HG02588 (cell line): ENCODE measurements around the gene RAP1GAP.

Experiments used
- ATAC-seq: cut with Tn5 transposase; IDR thresholded peaks from one replicate; pipeline ENCODE4 v1.9.1; 2021; ENCODE audit warnings: mild to moderate bottlenecking, moderate library complexity; ENCODE audit not compliant: unreplicated experiment

The RAP1GAP gene

DNA sequence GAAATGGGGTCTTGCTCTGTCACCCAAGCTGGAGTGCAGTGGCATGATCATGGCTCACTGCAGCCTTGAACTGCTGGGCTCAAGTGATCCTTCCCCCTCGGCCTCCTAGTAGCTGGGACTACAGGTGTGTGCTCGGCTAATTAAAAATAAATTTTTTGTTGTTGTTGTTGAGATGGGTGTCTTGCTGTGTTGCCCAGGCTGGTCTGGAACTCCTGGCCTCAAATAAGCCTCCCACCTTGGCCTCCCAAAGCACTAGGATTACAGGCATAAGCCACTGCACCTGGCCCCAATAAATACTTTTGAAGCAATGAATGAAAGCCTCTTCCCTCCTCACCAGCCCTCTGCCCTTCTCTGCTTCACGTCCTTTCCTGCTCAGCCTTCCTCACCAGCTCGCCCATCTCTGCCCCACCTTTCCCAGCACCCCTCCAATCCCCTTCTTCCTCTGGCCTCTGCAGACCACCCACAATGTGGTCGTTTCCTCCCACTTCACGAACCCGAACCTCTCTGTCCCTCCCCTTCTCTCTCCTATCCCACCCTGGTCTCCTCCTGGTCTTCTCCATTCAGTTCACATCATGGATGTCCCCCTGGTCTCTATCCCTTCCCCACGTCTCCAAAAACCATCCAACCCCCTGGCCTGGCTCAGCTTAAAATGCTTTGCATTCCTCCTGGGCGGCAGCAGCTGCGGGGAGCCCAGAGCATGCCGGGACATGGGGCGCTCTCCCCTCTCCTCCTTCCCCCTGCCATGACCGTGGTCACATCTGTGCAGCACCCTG lies 38.4 kb downstream of the RAP1GAP start:
- ATAC-seq, result no peak

DNA sequence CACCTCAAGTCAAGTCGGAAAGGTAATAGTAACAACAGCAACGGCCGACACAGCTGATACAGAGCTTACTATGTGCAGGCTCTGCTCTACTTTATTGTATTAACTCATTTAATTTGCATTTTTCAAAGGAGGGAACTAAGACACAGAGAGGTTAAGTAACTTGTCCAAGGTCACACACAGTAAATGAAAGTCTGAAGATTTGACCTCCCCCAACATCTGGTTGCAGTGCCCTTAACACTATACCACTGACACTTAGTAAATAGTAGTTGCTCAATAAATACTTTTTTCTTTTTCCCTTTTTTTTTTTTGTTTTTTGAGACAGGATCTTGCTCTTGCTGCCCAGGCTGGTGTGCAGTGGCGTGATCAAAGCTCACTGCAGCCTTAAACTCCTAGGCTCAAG lies 39.2 kb downstream of the RAP1GAP start:
- no peak for ATAC-seq

DNA sequence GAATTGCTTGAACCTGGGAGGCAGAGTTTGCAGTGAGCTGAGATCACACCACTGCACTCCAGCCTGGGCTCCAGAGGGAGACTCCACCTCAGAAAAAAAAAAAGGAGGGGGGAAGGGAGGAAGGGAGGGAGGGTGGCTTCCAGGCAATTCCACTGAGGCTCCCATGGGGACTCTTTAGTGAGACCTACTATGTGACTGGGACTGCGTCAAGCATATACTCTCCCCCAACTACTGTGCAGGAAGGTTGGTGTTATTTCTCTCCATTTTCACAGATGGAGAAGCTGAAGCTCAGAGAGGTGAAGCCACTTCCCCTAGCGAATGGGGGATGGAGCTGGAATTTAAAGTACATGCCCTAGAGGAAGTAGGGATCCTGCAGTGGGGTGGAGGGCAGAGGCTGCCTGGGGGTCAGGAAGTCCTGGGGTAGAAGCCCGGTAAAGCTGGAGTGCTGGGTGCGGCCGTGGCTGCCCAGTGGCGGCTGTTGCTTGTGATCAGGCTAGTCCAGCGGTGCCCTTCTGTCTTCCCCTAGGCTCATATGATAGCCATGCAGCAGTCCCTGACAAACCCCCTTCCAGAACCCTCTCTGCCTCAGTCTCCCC lies 40.3 kb downstream of the RAP1GAP start:
- ATAC-seq, result no peak

GRCh38 chr1:21626921-21627339 lies 42.2 kb downstream of the RAP1GAP start:
- ATAC-seq, result no peak

DNA sequence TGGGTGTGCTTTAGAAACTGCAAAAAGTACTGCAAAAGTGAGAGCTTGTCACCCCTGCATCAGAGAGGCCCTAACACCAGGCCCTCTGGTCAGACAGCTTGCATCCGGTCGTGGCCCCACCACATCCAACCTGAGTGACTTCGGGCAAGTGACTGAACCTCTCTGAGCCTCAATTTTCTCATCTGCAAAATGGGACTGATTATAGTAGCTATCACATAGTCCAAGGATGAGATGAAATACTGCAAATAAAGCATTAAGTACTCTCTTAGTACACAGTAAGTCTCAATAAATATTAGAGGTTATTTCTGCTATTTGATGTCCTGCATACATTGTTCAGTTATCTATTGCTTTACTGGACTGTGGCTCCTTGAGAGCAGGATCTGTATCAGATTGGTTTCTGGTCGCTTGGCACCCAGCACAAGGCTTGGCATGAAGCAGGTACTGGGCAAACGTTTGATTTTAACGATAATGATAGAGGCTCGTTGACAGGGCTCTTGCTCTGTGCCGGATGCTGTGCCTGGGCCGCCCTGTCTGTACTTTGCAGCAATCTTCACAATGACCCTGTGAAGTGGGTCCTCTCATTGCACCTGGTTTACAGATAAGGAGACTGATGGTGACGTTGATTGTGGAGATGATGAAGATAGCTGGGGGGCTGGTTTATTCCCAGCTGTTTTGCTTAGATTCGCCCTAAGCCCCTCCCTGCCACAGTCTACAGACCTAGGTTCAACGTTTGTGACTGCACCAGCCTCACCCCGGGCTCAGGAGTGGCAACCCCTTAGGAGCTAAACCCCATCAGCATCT lies 43.6 kb downstream of the RAP1GAP start:
- ATAC-seq, result no peak

- no peak for ATAC-seq
Observed at GRCh38 chr1:21624571-21625389, 44.4 kb downstream of the RAP1GAP start.

GRCh38 chr1:21623410-21623961 lies 45.7 kb downstream of the RAP1GAP start:
- ATAC-seq, result no peak

- no peak for ATAC-seq
Observed at GRCh38 chr1:21622466-21623315, 46.5 kb downstream of the RAP1GAP start.

- ATAC-seq, result no peak
Observed at GRCh38 chr1:21621761-21622436, 47.3 kb downstream of the RAP1GAP start.

GRCh38 chr1:21621051-21621450 lies 48.1 kb downstream of the RAP1GAP start:
- ATAC-seq, result no peak

GRCh38 chr1:21620496-21620895 lies 48.7 kb downstream of the RAP1GAP start:
- no peak for ATAC-seq

GRCh38 chr1:21620011-21620410 lies 49.1 kb downstream of the RAP1GAP start:
- no peak for ATAC-seq

- ATAC-seq, result no peak
Observed at GRCh38 chr1:21619375-21619947, 49.7 kb downstream of the RAP1GAP start.

GRCh38 chr1:21618561-21619374 lies 50.4 kb downstream of the RAP1GAP start:
- no peak for ATAC-seq

GRCh38 chr1:21618059-21618458 lies 51.1 kb downstream of the RAP1GAP start:
- ATAC-seq, result no peak

DNA sequence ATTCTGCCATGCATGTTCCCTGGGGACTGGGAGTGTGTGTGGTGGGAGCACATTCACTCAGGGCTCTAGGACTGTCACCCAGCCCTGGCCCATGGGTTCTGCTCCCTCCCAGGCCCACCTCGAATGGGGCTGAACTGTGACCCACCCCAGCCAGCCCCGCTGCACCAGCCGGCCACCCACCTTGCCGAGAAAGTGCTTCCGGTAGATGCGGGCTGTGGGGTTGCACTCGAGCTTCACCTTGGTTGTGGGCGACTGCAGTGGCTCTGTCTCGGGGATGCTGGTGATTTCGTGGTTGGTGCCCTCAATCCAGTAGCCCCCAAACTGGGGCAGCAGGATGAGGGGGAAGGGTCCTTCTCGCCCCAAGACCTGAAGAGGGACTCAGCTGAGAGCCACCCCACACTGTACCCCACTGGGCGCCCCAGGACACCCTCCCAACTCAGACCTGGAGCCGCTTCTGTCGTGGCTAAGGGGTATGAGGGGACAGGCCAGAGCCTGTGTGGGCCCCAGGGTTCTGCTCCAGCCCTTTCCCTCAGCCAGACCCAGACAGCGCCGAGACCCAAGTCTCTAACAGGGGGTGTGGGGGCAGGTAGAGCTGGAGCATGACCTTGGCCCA lies 51.9 kb downstream of the RAP1GAP start:
- ATAC-seq, result no peak

DNA sequence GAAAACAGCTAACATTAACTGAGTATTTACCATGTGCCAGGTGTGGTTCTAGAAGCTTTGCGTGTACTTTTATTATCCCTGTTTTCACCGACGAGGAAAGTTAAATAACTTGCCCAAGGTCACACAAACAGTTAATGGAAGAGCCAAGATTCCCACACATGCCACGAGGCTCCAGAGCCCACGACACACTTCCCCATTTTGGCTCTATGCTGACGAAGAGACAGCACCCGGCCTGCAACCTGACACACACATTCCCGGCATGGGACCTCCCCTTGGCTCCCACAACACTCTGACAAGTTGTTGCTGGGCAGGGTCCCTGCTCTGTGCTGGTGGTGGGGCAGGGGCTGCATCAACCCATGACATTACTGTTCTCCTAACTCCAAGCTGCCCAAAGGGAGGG lies 52.8 kb downstream of the RAP1GAP start:
- ATAC-seq, result no peak
